ENCODE results near the gene UBTD2.
A peak's percentile ranks its signal among the peaks of the same experiment; 100 is the strongest.

Gene UBTD2

DNA sequence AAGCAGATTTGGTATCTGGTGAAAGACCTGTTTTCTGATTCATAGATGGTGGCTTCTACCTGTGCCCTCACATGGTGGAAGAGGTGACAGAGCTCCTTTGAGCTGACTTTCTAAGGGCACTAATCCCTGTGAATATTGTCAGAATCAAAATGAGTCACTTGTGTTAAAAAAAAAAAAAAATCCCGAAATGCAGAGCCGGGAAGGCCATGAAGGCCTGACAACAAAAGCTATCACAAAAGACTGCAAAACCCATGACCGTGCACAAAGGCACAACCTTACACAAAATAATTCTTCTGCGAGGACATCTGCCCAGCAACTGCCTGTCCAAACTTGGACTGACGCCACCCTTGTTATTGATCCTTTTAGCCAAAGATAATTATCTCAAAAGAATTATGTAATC, 19.6 kb upstream of the UBTD2 start (continued):
- TF ChIP-seq ZBTB11 (tag by site-specific recombination; conservative IDR thresholded peaks at IDR 0.05; ENCODE audit: low read depth) (0 out of 2 replicates have a peak, but pooled peaks have one; percentile 8), ZBTB26 (tag by site-specific recombination; optimal IDR thresholded peaks at IDR 0.05) (no peak), ZBTB8A (tag by site-specific recombination; IDR thresholded peaks at IDR 0.05) (no peak), ZNF211 (tag by site-specific recombination; IDR thresholded peaks at IDR 0.05; ENCODE audit: low read depth) (no peak), GFI1B (tag by site-specific recombination; IDR thresholded peaks at IDR 0.05) (no peak), BCL11B (tag by site-specific recombination; IDR thresholded peaks at IDR 0.05; ENCODE audit: low read depth) (no peak), SP3 (tag by site-specific recombination; IDR thresholded peaks at IDR 0.05) (no peak)
- TF ChIP-seq, protein P1, sequence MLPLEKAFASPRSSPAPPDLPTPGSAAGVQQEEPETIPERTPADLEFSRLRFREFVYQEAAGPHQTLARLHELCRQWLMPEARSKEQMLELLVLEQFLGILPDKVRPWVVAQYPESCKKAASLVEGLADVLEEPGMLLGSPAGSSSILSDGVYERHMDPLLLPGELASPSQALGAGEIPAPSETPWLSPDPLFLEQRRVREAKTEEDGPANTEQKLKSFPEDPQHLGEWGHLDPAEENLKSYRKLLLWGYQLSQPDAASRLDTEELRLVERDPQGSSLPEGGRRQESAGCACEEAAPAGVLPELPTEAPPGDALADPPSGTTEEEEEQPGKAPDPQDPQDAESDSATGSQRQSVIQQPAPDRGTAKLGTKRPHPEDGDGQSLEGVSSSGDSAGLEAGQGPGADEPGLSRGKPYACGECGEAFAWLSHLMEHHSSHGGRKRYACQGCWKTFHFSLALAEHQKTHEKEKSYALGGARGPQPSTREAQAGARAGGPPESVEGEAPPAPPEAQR (tag by site-specific recombination; IDR thresholded peaks at IDR 0.05) = no peak
- TF ChIP-seq, protein P2, sequence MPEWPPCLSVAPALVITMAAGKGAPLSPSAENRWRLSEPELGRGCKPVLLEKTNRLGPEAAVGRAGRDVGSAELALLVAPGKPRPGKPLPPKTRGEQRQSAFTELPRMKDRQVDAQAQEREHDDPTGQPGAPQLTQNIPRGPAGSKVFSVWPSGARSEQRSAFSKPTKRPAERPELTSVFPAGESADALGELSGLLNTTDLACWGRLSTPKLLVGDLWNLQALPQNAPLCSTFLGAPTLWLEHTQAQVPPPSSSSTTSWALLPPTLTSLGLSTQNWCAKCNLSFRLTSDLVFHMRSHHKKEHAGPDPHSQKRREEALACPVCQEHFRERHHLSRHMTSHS (tag by site-specific recombination; IDR thresholded peaks at IDR 0.05) = no peak

DNA sequence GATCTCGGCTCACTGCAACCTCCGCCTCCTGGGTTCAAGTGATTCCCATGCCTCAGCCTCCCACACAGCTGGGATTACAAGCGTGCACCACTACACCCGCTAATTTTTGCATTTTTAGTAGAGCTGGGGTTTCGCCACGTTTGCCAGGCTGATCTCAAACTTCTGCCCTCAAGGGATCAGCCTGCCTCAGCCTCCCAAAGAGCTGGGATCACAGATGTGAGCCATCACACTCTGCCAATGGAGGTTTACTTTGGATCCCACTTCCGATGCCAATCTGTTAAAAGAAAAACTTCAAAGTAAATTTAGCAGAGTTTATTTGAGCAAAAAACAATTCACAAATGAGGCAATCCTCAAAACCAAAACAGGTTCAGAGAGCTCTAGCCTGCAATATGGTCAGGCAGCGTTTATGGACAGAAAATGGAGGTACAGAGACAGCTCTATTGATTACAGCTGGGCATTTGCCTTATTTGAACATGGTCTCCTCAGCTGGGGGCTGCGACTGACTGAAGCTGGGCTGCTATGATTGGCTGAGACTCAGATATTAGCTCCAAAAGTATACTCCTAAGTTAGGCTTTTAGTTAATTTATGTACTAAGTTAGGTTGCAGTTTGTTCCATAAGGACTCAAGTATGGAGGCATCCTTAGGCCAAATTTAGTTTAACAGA, 18.6 kb upstream of the UBTD2 start:
- ChIA-PET CTCF (interaction anchor here (1.0 kb wide), 1 partner anchor 12 kb away, joined by 3 read pairs; no protein-coding TSS in a partner anchor), POLR2A (no interaction called here)
- H3K27ac ChIP-seq (ENCODE audit: extremely low read depth, low read depth, low read length) = no peak overlapping the region
- H3K36me3 ChIP-seq (ENCODE audit: control insufficient read depth in 2 of 2, insufficient read depth in 1 of 2, low read length in 2 of 2) = no peaks in the 10 kb centered on the region
- TF ChIP-seq ZNF664 (tag by site-specific recombination; IDR thresholded peaks at IDR 0.05) (0 out of 2 replicates have a peak, but pooled peaks have one; percentile 69), EGR2 (tag by site-specific recombination; IDR thresholded peaks at IDR 0.05; ENCODE audit: low read depth) (peak; percentile 39; the same call in 1 of the 2 replicates), ZNF302 (tag by site-specific recombination; IDR thresholded peaks at IDR 0.05; ENCODE audit: low read depth) (no peak), ZNF292 (tag by site-specific recombination; IDR thresholded peaks at IDR 0.05; ENCODE audit: borderline replicate concordance, low read depth) (no peak), BCL11B (tag by site-specific recombination; IDR thresholded peaks at IDR 0.05; ENCODE audit: low read depth) (no peak), ZFHX2 (tag by site-specific recombination; conservative IDR thresholded peaks at IDR 0.05) (peak; percentile 41), ZNF510 (tag by site-specific recombination; IDR thresholded peaks at IDR 0.05; ENCODE audit: insufficient replicate concordance) (no peak), GFI1B (tag by site-specific recombination; IDR thresholded peaks at IDR 0.05) (no peak)
- TF ChIP-seq, protein P3, sequence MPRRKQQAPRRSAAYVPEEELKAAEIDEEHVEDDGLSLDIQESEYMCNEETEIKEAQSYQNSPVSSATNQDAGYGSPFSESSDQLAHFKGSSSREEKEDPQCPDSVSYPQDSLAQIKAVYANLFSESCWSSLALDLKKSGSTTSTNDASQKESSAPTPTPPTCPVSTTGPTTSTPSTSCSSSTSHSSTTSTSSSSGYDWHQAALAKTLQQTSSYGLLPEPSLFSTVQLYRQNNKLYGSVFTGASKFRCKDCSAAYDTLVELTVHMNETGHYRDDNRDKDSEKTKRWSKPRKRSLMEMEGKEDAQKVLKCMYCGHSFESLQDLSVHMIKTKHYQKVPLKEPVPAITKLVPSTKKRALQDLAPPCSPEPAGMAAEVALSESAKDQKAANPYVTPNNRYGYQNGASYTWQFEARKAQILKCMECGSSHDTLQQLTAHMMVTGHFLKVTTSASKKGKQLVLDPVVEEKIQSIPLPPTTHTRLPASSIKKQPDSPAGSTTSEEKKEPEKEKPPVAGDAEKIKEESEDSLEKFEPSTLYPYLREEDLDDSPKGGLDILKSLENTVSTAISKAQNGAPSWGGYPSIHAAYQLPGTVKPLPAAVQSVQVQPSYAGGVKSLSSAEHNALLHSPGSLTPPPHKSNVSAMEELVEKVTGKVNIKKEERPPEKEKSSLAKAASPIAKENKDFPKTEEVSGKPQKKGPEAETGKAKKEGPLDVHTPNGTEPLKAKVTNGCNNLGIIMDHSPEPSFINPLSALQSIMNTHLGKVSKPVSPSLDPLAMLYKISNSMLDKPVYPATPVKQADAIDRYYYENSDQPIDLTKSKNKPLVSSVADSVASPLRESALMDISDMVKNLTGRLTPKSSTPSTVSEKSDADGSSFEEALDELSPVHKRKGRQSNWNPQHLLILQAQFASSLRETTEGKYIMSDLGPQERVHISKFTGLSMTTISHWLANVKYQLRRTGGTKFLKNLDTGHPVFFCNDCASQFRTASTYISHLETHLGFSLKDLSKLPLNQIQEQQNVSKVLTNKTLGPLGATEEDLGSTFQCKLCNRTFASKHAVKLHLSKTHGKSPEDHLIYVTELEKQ (tag by site-specific recombination; IDR thresholded peaks at IDR 0.05; ENCODE audit: borderline replicate concordance) = no peak
- TF ChIP-seq, protein P4, sequence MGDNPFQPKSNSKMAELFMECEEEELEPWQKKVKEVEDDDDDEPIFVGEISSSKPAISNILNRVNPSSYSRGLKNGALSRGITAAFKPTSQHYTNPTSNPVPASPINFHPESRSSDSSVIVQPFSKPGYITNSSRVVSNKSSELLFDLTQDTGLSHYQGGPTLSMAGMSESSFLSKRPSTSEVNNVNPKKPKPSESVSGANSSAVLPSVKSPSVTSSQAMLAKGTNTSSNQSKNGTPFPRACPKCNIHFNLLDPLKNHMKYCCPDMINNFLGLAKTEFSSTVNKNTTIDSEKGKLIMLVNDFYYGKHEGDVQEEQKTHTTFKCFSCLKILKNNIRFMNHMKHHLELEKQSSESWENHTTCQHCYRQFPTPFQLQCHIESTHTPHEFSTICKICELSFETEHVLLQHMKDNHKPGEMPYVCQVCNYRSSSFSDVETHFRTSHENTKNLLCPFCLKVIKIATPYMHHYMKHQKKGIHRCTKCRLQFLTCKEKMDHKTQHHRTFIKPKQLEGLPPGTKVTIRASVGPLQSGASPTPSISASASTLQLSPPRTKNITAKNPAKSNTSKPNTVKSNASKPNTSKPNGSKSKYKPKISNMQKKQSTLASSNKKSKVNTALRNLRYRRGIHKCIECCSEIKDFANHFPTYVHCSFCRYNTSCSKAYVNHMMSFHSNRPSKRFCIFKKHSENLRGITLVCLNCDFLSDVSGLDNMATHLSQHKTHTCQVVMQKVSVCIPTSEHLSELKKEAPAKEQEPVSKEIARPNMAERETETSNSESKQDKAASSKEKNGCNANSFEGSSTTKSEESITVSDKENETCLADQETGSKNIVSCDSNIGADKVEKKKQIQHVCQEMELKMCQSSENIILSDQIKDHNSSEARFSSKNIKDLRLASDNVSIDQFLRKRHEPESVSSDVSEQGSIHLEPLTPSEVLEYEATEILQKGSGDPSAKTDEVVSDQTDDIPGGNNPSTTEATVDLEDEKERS (tag by site-specific recombination; IDR thresholded peaks at IDR 0.05) = no peak
- no peaks in the 10 kb centered on the region for H3K9me3 ChIP-seq (ENCODE audit: control insufficient read depth, insufficient read depth, low read depth, low read length)
- no peak overlapping the region for H3K4me3 ChIP-seq (ENCODE audit: low read depth, low read length)
- peaks cover 4% of the 10 kb centered on the region; the same call in 1 of the 2 replicates for H3K4me1 ChIP-seq (ENCODE audit: control insufficient read depth, insufficient read depth, low read length)
